GM03348 (cell line): ENCODE measurements around the gene WIPF2.

Experiments
- DNase-seq: peaks from one replicate; pipeline ENCODE4 v3.0.0; 2012; ENCODE audit warnings: low spot score

The WIPF2 gene

DNA sequence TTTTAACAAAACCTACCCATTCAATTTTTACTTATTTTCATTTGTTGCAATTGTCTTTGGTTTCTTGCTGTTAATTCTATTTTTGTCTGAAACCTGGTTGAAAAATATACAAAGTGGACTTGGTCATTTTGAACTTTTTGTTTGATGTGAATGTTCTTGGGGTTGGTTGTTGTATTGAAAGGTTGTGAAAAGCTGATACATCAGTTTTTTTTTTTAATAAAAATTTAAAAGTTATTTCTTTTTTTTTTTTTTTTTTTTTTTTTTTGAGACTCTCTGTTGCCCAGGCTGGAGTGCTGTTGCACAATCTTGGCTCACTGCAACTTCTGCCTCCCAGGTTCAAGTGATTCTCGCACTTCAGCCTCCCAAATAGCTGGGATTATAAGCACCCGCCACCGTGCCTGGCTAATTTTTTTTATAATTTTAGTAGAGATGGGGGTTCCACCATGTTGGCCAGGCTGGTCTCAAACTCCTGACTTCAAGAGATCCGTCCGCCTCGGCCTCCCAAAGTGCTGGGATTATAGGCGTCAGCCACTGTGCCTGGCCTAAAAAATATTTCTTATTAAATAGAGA lies 28.9 kb downstream of the WIPF2 start:
- no peak for DNase-seq

DNA sequence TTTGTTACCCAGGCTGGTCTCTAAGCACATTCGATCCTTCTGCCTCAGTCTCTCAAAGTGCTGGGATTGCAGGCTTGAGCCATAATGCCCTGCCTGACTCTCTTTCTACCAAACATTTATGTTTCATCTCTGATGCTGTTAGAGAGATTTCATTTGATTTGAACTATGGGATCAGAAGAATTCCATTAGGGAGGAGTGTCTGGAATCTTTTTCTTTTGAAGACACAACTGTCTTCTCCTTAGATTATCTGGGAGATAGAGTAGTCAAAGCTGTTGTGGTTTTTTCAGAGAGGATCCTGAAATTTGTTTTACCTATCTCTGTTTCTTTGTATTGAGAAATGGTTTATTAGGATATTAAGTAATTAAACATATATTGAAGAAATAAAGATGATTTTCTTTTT lies 29.4 kb downstream of the WIPF2 start:
- DNase-seq, result no peak

DNA sequence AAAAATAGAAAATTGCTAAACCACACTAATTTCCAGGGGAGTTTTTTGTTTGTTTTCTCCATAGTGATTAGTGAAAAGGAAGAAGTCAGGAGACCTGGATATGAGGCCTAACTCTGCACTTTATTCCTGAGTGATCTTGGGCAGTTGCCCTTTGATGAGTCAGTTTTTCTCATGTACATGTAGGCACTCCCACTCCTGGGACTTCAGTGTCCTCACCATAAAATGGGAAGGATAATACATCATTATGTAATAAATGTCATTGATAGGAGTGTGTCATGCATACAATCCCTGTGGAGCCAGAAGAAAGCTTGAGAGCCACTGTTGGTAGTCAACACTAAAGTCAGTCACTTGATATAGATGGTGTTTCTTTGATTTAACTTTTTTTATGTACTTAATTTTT lies 32.5 kb downstream of the WIPF2 start:
- DNase-seq, result peak; percentile 78

DNA sequence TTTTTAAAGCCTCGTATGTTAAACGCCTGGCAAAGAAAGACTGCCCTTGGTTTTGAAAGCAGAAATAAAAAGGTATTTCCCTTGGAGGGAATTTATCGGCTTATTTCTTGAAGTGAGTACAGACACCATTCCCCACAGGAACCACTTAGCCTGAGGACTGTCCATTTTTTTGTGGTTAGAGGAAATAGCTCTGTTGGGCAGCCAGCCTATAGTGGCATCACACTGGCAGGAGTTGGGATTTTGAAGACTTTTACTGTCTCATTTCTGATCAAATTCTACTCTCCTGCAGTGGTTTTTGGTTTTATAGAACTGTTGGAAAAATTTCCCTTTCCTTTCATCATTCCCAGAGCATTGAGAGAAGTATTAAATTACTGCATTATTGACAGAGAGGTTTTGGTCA lies 34.5 kb downstream of the WIPF2 start:
- DNase-seq, result no peak

DNA sequence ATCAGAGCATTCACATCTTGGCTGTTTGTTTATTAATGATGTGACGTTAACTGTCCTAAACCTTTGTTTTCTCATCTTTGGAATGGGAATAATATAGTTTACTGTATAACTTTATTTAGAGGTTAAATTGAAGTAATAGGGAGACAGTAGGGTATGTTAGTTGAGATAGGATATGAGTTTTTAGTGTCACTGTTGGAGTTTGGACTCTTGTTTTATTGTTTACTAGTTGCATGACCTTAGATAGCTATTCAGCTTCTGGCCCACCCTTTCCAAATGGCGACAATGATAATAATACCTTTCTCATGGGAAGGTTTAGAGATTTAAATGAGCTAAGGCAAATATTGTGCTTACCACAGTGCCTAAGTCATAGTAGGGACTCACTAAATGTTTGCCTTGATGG lies 40.4 kb downstream of the WIPF2 start:
- DNase-seq, result no peak

DNA sequence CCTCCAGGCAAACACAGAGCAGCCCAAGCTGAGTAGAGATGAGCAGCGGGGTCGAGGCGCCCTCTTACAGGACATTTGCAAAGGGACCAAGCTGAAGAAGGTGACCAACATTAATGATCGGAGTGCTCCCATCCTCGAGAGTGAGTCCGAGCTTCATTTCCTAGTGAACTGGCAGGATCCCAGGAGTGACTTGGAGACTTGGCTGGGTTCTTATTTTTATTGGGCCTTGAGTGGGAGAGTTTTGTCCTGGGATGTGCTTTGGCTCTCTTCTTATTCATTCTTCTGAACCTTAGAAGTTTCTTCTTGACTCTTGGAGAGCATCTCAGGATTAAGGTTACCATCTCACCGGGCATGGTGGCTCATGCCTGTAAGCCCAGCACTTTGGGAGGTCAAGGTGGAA lies 41.4 kb downstream of the WIPF2 start:
- no peak for DNase-seq

DNA sequence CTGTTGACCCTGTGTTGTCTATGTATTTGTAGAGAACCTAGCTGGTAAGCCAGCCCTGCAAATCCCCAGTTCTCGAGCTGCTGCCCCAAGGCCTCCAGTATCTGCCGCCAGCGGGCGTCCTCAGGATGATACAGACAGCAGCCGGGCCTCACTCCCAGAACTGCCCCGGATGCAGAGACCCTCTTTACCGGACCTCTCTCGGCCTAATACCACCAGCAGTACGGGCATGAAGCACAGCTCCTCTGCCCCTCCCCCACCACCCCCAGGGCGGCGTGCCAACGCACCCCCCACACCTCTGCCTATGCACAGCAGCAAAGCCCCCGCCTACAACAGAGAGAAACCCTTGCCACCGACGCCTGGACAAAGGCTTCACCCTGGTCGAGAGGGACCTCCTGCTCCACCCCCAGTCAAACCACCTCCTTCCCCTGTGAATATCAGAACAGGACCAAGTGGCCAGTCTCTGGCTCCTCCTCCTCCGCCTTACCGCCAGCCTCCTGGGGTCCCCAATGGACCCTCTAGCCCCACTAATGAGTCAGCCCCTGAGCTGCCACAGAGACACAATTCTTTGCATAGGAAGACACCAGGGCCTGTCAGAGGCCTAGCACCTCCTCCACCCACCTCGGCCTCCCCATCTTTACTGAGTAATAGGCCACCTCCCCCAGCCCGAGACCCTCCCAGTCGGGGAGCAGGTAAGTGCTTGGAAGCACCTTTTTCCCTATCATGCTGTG lies 45.5 kb downstream of the WIPF2 start:
- DNase-seq, result no peak

DNA sequence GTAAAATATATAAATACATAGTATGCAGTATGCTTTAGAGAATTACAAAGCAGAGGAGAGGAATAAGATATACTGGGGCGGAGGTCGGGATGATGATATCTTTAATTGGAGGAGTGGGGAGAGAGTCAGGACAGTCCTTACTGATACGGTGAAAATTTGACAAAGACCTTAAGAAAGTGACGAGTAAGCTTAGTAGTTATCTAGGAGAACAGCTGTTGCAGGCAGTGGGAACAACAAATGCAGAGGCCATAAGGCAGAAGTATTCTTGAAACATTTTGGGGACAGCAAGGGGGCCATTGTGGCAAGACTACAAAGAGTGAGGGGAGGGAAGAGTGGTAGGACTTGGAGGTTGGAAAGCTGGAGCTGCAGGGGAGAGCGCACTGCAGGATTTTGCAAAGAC lies 46.2 kb downstream of the WIPF2 start:
- no peak for DNase-seq

DNA sequence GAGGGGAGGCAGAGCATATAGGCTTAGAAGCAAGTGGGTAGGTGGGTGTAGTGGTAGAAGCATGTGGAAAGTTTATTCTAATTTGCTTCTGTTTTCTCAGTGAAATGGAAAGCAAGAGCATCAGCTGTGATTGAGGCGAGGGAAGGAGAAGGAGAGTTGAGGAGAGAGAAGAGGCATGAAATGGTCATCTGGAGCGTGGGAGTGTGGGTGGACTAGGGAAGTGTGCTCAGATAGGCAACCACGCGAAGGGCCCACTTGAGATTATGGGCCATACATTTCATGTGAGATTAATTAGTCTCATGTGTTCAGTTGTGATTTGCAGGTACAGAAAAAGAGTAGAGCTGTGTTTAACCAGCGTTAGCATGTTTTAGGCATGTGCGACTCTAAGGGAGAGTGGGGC lies 47.8 kb downstream of the WIPF2 start:
- DNase-seq, result no peak

DNA sequence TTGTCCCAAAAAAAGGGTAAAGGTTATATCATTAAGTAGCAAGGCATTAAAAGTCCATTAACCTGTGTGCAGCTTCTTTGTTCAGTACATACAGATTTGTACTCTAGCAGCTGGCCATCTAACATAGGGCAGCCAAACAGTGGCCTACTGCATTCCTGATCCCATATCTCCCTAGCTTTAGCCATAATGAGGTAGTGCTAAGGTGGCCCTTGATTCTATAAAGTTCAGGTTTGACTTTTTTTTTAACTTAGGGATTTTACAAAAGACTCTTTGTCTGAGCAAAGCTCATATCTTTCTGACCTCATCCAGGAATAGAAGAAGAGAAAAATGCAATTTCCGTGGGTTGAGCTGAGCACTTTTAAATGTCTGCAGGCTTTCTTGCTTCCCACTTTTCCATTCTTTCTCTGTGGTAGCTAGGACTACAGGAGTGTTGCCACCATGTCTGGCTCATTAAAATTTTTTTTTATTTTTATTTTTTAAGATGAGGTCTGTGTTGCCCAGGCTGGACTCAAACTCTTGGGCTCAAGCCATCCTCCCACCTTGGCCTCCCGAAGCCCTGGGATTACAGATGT lies 49.1 kb downstream of the WIPF2 start:
- no peak for DNase-seq

DNA sequence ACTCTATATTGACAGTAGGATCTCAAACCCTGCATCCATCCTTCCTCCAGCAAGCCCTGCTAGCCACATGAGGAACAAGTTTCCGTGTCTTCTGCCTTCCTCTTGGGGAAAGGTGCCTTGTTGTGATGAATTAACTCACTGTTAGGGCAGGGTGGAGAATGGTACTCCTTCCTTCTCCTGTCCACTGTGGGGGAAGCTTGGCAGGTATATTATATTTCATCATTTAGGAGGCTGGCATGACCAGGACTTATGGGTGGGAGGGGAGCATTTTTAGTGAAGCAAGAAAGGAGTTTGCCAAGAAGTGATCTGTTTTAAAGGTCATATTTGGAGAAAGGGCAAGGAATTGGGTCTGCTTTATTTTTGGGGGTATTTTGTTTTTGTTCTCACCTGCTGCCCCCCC lies 59.3 kb downstream of the WIPF2 start:
- no peak for DNase-seq

DNA sequence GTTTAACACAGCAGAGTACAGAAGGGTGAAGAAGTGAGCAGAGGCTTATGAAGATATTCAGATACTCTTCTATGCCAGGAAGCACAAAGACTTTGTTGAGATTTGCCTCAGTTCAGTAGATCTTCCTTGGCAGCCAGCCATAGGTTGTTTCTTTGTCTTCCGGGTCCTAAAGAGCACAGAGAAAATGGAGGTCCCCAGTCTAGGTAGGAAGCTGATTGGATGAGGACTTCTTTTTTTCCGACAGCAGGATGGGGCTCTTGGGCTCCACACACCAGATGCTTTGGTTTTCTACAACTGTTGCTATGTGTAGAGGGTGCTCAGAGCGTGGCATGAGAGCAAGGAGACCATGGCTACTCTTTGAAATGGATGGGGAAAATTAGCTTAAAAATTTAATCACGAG lies 60.3 kb downstream of the WIPF2 start:
- no peak for DNase-seq

DNA sequence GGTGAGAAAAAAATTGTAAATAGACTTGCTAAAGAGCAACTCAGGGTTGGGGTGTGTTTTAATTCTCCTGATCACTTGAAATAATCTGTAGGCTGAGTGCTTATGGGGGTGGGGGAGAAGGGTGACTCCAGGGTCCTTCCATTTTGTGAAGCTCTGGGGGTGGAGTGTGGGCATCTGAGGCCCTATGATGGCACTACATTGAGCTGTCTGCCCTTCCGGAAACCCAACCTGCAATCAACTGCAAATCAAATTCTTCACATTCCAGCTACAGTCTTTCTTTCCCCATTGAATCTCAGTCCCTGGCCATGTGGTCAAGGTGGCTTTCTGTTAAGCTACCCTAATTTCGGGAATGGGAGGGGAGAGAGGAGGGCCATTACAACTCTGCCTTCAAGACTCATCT lies 62.6 kb downstream of the WIPF2 start:
- DNase-seq, result no peak

DNA sequence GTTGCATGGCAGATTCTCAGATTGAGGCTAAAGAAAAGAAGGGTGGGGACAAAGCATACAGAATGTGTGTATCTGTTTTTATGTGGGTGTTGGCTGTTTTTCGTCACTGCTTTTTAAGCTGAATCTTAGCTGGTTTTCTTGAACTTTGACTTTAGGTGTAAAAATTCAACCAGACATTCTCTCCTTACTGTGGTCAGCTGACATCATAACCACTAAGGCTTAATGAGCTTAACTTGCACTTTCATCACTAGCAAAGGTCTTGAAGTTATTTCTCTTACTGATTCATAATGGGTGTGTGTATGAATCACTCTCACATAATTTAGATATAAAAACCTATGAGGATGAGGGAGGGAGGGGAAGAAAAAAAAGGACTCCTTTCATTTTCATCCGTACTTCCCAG lies 64.6 kb downstream of the WIPF2 start:
- peak; percentile 81 for DNase-seq

DNA sequence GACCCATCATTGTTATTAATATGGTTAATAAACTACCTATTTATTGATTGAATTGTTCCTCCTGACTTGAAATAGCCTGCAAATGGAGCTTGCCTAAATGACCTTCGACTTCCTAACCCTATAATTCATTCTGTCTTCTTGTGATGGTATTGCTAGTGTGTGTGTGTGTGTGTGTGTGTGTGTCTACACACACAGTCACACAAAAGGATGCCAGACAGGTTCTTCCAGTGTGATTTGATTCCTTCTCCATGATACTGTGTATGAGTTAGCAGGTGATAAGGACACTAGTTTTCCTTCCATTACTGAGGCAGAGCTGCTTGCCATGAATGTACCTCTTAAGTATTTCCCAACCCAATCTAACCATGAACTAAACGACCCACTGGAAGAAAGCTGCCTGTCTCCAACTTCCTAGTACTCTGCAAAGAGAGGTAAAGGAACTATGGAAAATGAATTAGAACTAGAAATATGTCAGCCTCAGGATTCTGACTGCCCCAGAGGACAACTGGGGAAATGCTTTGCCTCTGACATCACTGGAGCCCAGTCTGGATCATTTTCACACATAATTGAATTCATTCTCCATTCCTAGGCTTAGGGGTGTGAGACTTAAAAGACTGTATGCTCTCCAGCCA lies 65.1 kb downstream of the WIPF2 start:
- DNase-seq, result peak; percentile 73

DNA sequence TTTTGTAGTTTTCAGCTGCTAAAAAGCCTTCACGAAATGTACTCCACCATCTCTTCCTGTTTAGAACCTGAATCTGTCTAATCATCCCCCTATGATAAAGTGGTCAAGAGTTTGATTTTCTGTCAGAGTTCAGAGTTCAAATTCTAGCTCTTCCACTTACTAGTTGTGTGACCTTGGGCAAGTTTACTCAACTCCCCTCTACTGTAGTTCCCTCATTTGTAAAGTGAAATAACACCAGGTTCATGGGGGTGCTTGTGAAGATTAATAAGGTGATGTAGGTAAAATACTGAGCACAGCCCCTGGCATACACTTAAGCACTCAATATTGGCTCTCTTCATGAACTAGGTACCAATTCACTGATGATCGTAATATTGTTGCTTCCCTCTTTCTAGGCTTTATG lies 67.4 kb downstream of the WIPF2 start:
- no peak for DNase-seq

DNA sequence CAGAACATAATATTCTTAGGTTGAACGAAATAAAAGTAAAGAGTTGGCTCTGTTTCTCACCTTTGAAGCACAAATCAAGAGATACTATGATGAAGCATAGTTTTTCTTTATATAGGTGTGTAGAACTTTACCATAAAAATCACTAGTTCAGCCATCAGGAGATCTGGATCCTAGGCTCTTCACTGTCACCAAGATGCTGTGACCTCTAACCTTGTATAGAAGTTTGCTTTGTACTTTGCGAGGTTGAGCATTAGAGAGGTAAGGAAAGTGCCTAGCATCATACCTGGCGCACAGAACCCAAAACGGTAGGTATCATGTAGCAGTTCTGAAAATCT lies 68.0 kb downstream of the WIPF2 start:
- no peak for DNase-seq

DNA sequence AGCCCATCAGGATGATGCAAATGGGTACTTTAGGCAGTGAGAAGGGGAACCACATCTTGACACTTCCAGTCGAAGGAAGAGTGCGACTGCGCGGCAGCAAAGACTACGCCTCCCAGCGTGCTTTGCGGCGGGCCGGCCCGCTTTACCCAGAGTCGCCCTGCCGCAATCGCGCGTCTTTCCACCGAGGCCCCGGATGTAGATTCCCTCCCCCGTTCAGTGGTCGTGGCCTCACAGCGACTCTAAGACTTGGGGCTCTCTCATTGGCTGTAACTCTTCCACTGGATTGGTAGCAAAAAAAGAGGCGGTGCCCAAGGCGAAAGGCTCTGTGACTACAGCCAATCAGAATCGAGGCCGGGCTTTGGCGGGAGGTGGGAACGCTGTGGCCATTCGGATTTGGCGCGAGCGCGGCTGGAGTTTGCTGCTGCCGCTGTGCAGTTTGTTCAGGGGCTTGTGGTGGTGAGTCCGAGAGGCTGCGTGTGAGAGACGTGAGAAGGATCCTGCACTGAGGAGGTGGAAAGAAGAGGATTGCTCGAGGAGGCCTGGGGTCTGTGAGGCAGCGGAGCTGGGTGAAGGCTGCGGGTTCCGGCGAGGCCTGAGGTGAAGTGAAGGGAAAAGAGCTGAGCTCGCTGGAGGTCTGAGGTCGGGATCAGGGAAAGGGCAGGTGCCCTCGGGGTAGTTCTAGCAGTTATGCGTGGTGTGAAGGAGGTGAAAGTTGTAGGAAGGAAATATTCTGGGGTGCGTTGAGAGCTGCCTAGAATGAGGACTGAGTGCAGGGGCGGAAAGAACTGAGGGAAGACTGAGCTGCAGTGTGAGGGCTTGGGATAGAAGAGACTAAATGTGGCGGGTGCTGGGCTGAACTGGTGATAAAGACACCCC lies 68.6 kb downstream of the WIPF2 start, which contains the start of gene CDC6:
Gene CDC6 (plus strand): TSS at position 386 of the 876 bp plus-strand sequence. CDS start 1,542 bp downstream, outside the sequence.
- peak; percentile 97 for DNase-seq

DNA sequence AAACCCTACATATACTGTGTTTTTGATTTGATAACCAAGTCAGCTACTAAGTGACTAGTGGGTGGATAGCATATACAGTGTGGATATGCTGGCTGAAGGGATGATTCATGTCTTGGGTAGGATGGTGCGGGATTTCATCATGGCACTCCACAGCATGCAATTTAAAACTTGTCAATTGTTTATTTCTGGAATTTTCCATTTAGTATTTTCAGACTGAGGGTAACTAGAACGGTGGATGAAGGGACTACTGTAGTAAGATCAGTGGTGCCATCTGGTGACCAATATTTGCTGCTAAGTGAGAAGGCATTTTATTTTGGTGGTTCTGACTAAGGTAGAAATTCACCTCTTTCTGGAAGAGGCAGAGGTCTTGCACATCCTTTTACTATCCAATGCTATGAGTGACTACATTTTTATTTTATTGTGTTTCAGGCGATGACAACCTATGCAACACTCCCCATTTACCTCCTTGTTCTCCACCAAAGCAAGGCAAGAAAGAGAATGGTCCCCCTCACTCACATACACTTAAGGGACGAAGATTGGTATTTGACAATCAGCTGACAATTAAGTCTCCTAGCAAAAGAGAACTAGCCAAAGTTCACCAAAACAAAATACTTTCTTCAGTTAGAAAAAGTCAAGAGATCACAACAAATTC lies 71.7 kb downstream of the WIPF2 start:
- peak; percentile 74 for DNase-seq

DNA sequence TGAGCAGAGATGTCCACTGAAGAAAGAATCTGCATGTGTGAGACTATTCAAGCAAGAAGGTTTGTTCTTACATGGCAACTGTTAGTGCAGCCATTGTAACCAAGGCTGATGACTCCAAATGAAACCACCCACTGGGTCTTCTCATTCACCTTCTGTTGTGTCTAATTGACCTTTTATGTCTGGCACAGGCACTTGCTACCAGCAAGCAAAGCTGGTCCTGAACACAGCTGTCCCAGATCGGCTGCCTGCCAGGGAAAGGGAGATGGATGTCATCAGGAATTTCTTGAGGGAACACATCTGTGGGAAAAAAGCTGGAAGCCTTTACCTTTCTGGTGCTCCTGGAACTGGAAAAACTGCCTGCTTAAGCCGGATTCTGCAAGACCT lies 72.2 kb downstream of the WIPF2 start:
- DNase-seq, result no peak

DNA sequence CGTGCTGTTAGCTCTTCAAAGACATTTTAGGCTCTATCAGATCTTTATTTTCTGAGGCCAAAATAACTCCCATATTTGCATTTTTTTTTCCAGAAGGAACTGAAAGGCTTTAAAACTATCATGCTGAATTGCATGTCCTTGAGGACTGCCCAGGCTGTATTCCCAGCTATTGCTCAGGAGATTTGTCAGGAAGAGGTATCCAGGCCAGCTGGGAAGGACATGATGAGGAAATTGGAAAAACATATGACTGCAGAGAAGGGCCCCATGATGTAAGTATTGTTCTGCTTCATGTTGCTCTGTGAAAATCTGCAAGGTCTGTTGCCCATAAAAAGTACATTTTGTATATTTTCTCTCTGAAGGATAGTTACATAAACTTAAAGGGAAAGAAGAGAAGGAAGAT lies 74.3 kb downstream of the WIPF2 start:
- DNase-seq, result no peak
